HG02981 (cell line): ENCODE data around the gene LY6G5C.

Source experiments
- ATAC-seq: cut with Tn5 transposase; IDR thresholded peaks from one replicate; pipeline ENCODE4 v1.9.1; 2021; ENCODE audit warnings: mild to moderate bottlenecking, moderate library complexity; ENCODE audit not compliant: unreplicated experiment

The LY6G5C gene

DNA sequence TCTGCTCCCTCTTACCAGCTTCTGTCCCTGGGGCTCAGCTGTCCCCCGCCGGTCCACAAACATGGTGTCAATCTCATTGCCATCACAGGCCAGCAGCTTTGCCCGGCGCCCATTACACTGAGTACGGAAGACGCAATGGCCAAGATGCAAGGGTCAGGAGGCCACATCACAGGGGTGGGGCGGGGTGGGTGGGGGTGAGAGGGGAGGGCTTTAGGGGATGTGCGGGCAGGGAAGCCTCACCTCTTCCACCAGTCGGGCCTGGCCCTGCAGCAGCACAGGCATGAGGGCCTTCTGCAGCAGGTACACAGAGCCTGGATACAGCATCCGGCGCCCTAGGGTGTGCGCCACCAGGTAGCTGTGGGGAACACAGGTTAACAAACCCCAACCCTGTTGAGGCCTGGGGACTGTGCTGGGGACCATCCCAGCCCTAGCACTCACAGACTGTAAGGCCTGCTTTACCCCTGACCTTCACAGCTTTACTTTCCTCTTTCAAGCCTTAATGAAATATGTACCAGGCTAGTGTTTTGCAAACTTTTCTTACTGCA, 10.8 kb upstream of the LY6G5C start:
- ATAC-seq, result no peak

- ATAC-seq, result no peak
These were observed 10.2 kb upstream of the LY6G5C start for GRCh38 chr6:31691078-31691463.

- ATAC-seq, result no peak
These were observed 9.6 kb upstream of the LY6G5C start for GRCh38 chr6:31690231-31691077.

DNA sequence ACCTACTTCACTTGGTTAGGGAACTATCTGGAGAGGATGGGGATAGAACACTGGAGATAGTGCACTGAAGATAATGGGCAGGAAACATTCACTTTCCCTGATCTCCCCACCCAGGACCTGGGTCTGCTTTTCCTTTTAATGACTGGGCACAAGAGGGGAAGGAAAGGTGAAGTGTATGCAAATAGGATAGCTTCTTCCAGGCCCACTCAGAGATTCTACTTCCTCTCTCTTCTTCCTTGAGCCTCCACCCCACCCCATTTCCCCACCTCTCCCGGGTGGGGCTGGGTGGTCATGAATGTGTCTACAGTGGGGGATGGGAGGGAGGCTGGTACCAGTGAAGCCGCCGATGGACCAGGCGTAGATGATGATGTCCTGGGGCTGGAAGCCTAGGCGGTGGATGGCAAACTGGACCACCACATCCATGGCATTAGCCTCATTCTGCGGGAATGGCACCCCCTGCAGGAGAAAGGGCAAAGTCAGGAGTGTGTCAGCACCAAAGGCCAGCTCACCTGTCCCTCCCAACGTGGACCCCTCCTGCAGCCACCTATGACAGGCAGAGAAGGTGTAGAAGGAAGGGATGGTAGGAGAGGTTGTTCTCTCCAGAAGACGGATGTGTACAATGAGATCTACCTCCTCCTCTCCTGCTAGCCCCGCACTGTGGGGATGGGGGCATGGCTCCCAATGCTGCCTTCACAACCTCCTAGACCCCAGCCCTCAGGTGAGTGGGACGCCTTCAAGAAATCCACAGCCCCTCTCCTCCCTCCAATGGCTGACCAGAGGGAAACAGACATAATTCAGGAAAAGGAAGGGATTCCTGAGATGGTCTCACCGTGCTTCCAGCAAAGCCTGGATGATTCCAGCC, 8.6 kb upstream of the LY6G5C start:
- no peak for ATAC-seq

- ATAC-seq, result no peak
These were observed 7.2 kb upstream of the LY6G5C start for GRCh38 chr6:31687860-31688693.

DNA sequence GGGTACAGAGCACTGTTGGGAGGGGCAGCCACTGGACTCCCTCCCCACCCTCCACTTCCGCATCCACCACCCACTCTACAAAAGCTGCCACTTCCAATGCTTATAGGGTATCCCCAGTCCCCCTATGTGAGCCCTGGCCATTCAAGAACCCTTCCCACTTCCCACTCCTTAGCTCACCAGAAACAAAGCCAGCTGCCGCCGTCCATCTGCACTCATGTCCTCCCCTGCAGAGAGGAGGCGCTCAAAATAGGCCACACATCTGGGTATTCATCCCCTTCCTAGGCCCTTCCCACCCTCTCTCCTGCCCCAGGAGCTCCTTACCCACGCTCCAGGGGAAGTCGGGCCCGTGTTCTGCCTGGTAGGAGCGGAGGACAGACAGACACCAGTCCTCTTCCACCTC, 6.5 kb upstream of the LY6G5C start:
- no peak for ATAC-seq

GRCh38 chr6:31686483-31686882, 5.6 kb upstream of the LY6G5C start:
- ATAC-seq, result no peak

- ATAC-seq, result no peak
These were observed 2.7 kb upstream of the LY6G5C start for GRCh38 chr6:31683591-31683990.

- ATAC-seq, result no peak
These were observed 336 bp upstream of the LY6G5C start for GRCh38 chr6:31681135-31681671.

DNA sequence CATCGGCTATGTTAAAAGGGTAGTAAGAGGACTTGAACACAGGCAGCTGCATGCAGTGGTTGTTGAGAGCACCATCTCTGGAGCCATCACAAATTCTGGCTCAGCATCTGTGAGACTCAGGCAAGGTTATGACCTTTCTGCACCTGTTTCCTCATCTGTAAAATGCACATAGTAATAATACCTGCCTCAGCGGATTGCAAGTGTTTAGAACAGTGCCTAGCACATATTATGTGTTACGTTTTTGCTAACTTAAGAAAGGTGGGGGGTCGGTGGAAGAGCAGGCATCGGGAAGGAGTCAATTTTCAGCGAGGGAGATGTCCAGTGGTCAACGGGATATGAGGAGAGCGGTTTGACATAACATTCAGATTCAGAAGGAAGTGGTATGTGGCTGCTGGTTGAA, 2.9 kb downstream of the LY6G5C start:
- ATAC-seq, result no peak

DNA sequence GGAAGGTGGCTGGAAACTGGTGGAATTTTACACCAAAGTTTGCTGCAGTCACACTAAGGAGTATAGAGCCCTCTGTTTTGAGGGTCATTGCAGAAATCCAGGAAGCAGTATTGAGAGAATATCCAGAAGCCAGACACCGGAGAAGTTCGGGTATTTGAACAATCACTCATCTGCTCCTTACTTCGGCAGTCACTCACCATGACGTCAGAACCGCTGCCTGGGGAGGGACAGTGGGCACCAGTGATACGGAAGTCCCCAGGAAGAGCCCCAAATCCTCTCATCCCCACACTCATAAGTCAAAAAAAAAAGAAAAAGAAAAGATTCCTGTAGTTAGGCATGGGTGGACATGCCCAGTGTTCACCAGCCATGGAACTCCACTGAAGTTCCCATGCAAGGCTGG, 4.0 kb downstream of the LY6G5C start:
- no peak for ATAC-seq

DNA sequence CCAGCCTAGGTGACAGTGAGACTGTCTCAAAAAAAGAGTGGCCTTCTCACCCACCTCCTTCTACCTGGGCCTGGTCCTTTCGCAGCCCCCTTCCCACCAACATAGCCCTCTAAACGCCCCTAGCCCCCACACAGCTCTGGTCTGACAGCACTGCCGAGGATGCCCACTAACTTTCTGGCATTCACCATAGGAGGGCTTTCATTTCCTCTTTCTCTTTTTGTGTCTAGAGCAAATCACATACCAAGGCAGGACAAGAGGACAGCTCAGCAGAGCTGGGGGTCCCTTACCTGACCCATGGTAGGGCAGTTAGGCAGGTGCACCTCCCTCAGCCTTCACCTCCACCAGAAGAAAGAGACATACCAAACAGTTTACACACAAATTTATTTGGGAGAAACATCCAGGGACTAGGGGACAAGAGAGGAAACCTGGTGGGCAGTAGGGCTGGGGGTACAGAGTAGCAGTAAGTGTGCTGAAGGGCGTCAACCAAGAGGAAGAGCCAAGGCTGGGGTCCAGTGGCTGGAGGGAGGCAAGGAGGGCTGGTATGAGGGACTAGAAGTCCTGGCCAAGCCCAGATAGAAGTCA, 4.5 kb downstream of the LY6G5C start:
- ATAC-seq, result no peak

DNA sequence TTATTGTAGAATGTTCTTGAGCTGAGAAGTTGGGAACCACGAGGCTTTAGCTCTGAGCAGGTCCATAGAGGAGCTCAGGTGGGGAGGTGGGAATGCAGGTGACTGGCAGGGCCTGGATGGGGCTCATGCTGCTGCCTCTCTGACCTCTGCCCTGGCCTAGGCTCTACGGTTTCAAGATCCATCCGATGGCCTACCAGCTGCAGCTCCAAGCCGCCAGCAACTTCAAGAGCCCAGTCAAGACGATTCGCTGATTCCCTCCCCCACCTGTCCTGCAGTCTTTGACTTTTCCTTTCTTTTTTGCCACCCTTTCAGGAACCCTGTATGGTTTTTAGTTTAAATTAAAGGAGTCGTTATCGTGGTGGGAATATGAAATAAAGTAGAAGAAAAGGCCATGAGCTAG, 11.2 kb downstream of the LY6G5C start, which contains the start of gene LY6G5B:
LY6G5B (plus strand) TSS at position 301 of the 400 bp plus-strand sequence. CDS start 975 bp downstream, outside the sequence.
- no peak for ATAC-seq

DNA sequence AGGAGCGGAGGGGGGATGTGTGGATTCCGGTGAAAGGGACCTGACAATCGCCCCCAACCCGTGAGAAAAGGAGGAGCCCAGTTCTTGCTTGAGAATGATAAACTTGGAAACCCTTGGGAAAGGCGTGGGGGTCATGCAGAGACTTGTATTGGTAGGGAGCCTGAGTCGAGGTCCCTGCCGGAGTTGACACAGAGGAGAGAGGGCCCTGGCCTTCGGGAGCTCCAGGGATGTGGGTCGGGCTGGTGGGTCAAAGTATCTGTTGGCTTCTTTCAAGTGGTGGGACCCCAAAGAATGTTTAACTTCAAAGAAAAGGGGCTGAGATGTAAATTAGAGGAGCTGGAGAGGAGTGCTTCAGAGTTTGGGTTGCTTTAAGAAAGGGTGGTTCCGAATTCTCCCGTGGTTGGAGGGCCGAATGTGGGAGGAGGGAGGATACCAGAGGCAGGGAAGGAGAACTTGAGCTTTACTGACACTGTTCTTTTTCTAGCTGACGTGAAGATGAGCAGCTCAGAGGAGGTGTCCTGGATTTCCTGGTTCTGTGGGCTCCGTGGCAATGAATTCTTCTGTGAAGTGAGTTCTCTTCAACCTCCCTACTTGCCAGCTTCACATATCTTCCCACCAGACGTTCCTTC, 14.4 kb downstream of the LY6G5C start:
- no peak for ATAC-seq

DNA sequence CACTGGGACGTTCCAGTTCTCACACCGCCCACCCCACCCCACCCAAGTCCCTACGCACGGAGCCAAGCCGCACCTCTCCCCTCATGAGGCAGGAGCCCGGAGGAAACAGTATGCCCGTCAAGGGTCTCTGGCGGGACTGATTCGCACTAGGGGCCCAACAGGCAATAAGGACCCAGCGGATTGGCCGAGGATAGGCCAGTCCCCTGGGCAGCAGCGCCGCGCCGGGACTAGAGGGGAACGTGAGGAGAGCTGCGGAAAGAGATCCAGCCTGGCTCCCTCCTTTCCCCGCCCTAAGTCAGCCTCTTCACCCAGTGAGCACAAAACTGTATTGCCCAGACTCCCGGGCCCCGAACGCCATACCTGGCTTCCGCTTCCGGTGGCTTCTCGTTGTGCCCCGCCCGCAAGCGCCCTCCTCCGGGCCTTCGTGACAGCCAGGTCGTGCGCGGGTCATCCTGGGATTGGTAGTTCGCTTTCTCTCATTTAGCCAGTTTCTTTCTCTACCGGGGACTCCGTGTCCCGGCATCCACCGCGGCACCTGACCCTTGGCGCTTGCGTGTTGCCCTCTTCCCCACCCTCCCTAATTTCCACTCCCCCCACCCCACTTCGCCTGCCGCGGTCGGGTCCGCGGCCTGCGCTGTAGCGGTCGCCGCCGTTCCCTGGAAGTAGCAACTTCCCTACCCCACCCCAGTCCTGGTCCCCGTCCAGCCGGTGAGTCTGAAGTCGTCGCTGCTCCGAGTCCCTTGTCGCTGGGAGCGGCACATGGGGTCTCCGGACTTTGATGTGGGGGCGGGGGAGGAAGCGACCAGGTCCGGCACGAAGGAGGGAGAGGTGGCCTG, 15.1 kb downstream of the LY6G5C start, which contains the start of gene CSNK2B:
CSNK2B (plus strand) TSS at position 580 of the 836 bp plus-strand sequence. CDS start 752 bp downstream, outside the sequence.
- peak; percentile 78 for ATAC-seq

- ATAC-seq, result no peak
These were observed 15.9 kb downstream of the LY6G5C start, which contains the start of gene GPANK1 for GRCh38 chr6:31664790-31665500. Gene GPANK1 (minus strand): TSS chr6:31664997. CDS start chr6:31664478, 519 bp downstream.

DNA sequence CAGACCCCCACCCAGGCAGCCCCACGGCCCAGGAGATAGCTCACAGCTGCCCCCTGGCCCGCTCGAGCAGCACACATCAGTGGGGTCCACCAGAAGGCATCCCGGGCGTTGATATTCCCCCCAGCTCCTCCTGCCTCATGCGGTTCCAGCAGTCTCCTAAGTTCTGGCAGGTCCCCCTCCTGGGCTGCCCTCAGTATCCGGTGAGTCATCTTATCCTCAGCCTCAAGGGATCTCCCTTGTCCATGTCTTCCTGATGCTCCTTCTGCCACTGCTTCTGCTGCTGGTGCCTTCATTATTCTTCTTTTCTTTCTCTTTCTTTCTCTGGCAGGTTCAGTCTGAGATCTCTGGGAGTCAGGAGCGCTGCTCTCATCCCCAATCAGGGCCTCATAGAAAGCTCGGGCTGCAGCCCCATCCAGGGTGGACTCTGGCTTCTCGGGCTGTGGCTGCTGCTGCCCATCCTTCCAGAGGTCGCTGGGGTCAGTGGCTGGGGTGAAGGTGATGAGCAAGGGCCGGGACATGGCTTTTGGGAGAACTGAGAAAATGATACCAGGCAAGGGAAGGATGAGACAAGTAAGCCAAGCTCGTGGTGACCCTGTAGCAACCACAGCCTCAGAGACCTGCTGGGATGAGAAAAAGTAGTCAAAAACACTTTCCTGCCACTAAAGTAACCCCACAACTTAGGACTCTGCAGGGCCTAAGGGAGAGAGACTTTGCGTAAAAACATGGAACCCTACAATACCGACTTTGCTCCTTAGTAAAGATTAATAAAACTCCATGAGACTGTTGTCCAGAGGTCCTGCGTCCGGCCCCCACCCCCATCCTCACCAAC, 16.7 kb downstream of the LY6G5C start:
- ATAC-seq, result no peak
